HG02610 (cell line): ENCODE data around the gene AUTS2.

Source experiments
- ATAC-seq: cut with Tn5 transposase; IDR thresholded peaks from one replicate; pipeline ENCODE4 v1.9.1; 2021; ENCODE audit warnings: mild to moderate bottlenecking, moderate library complexity; ENCODE audit not compliant: unreplicated experiment

Gene AUTS2

DNA sequence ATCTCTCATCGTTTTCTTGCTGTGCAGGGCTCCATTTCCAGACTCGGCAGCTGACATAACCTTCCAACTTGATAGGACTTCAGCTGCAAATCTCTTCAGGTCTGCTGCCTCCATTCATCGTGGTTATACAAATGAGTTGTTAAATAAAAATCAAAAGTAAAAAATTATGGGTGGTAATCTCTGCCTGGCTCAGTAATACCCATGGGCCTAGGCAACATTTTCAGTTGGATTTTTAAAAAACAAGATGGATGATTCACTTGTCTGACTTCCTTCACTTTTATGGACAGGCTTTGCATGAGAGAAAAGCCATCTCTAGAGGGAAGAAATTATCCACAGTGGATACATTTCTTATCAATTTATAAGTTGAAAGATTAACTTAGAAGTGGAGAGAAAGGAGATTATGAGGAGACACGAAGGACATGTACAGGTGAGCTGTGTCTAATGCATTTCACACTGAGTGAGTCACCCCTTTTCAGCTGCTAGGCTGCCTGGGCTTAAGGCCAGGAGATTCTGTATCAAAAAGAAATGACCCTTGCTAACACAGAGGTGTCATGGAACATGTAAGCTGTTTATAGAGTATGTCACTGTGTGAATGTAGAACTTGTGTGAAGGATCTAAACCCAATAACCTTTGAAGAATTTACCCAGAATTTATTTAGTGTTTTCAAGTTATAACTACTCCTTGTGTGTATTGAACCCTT lies 495.1 kb downstream of the AUTS2 start:
- no peak for ATAC-seq

DNA sequence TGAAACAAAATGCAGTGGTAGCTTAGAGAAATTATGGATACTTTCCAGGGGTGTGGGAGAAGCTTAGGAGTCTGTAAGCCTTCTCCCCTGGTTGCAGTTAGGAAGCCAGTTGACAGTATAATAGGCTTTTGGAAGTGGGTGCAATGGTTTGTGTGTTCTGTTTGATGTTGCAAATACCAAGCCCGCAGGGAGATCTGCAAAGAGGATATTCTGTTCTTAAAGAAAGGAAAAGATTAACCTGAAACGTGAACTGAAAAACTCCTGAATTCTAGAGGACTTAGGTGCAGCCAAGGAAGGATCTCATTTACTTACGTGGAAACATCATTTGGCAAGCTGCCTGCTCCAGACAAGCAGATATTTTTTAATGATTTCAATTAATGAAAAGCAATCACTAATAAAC lies 496.6 kb downstream of the AUTS2 start:
- ATAC-seq, result no peak

- no peak for ATAC-seq
Observed at GRCh38 chr7:70097645-70098044, 499.4 kb downstream of the AUTS2 start.

GRCh38 chr7:70098133-70098561 lies 499.9 kb downstream of the AUTS2 start:
- no peak for ATAC-seq

- no peak for ATAC-seq
Observed at GRCh38 chr7:70098905-70099672, 500.8 kb downstream of the AUTS2 start.

- no peak for ATAC-seq
Observed at GRCh38 chr7:70104243-70104642, 506.0 kb downstream of the AUTS2 start.

- ATAC-seq, result no peak
Observed at GRCh38 chr7:70113078-70113477, 514.8 kb downstream of the AUTS2 start.

DNA sequence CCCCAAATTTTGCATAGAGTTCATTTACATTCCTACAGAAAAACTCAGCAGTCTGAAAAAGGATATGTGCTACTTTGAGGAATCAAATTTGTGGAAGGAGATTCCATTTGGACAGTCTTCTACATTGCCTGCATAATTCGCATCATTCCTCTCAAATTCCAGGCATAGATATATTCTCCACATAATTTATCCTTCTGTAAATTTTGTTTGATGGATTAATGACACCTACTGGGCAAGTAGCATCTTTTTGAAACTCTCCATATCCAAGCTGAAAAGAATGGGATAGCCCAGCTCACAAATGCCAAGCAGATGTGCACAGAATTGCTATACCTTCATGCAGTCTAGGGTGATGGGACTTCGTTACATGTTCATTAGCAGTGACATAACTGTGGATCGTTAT lies 515.3 kb downstream of the AUTS2 start:
- no peak for ATAC-seq

DNA sequence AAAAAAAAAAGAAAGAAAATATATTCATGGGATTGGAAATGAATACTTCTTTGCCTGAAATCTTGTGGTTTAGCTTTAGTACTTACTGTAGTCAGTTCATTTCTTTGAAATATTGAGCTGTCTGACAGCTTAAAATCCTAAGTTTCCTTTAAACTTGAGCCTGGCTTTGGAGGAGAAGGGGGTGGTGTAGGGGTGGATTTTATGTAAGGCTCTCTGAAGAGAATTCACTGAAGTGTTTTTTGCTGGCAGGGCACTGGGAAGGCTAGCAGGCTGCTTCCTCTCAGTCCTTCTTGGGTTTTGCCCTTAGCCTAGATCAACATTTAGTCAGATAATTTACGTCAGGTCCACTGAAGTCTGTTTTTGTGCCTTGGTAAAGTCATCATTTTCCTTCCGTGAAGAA lies 516.5 kb downstream of the AUTS2 start:
- no peak for ATAC-seq

- no peak for ATAC-seq
Observed at GRCh38 chr7:70116244-70116643, 518.0 kb downstream of the AUTS2 start.

- no peak for ATAC-seq
Observed at GRCh38 chr7:70116867-70117266, 518.6 kb downstream of the AUTS2 start.

DNA sequence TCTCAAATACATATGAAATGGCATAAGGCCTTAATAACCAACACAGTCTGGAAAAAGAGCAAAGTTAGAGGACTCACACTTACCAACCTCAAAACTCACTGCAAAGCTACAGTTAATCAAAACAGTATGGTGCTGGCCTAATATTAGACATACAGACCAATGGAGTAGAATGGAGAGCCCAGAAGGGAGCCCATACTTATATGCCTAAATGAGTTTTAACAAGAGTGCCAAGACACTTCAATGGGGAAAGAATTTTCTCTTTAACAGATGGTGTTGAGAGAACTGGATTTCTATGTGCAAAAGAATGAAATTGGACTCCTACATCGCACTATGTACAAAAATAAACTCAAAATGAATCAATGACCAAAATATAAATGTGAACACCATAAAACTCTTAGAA lies 522.6 kb downstream of the AUTS2 start:
- ATAC-seq, result no peak

GRCh38 chr7:70131817-70132216 lies 533.5 kb downstream of the AUTS2 start:
- ATAC-seq, result no peak

DNA sequence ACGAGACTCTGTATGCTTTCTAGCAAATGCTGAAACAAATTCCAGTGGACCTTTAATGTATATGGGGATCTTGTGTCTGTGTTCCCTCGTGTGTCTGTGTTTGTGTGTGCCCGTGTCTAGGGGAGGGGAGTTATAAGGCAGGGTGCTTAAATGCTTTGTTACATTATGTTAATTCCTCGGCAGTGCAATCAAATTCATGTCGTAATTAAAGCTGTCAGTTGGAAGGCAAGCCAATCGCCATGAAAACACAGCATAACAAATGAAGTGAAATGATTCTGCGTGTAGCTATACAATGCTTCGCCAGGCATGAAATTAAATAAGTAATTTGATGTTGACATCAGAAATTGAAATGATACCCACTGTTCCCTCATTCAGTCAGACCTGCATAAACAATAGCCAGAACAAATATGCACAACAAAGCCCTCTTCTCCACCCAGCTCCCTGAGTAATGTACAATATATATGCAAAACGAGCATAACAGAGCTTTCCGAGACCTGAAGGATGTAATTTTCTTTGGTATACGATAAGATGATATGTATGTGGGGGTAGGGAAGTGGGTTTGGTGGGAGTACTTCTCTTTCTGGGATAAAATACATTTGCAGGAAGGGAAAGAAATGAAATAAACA lies 534.1 kb downstream of the AUTS2 start:
- ATAC-seq, result no peak

- ATAC-seq, result no peak
Observed at GRCh38 chr7:70132852-70133690, 534.8 kb downstream of the AUTS2 start.

GRCh38 chr7:70134029-70134770 lies 535.9 kb downstream of the AUTS2 start:
- no peak for ATAC-seq

- ATAC-seq, result no peak
Observed at GRCh38 chr7:70135656-70136055, 537.4 kb downstream of the AUTS2 start.

DNA sequence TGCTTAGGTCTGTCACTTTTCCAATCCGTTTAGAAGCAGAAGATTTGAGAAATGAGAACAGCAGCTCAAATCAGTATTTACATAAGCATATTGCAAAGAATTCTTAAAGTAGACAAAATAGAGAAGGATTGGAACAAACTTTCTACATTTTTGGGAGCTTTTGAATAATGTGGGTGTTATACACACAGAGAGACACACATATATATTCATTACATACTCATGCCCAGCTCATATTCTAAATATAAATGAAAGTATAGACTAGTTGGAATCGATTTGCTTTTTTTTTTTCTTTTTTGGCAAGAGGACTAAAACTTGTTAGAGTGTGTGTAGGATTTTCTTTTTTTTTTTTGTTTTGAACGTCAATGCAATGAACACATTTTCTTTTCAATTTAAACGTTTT lies 538.9 kb downstream of the AUTS2 start:
- ATAC-seq, result no peak

- no peak for ATAC-seq
Observed at GRCh38 chr7:70142247-70142932, 544.1 kb downstream of the AUTS2 start.
